GM21390 (cell line): ENCODE results near the gene ACSF3.
"Not testable (repeated sequence)": the region's sequence is repeated elsewhere in the genome, so short reads cannot be mapped to it uniquely, and the experiment has no call there.

Source experiments
- ATAC-seq: cut with Tn5 transposase; IDR thresholded peaks from one replicate; pipeline ENCODE4 v1.9.1; 2021; ENCODE audit not compliant: unreplicated experiment

The ACSF3 gene

GRCh38 chr16:89055894-89056555 lies 37.6 kb upstream of the ACSF3 start:
- ATAC-seq: no peak

GRCh38 chr16:89056592-89056991 lies 37.1 kb upstream of the ACSF3 start:
- no peak for ATAC-seq

GRCh38 chr16:89057738-89058137 lies 35.9 kb upstream of the ACSF3 start:
- ATAC-seq: no peak

GRCh38 chr16:89058812-89059211 lies 34.8 kb upstream of the ACSF3 start:
- no peak for ATAC-seq

GRCh38 chr16:89060207-89060794 lies 33.4 kb upstream of the ACSF3 start:
- no peak for ATAC-seq

- ATAC-seq: no peak
Observed at GRCh38 chr16:89061086-89061485, 32.6 kb upstream of the ACSF3 start.

GRCh38 chr16:89061590-89062380 lies 31.9 kb upstream of the ACSF3 start:
- no peak for ATAC-seq

GRCh38 chr16:89062389-89063345 lies 31.0 kb upstream of the ACSF3 start:
- ATAC-seq: no peak

GRCh38 chr16:89063768-89064320 lies 29.8 kb upstream of the ACSF3 start:
- no peak for ATAC-seq

- no peak for ATAC-seq
Observed at GRCh38 chr16:89064606-89065457, 28.8 kb upstream of the ACSF3 start.

GRCh38 chr16:89065458-89065822 lies 28.2 kb upstream of the ACSF3 start:
- ATAC-seq: no peak

GRCh38 chr16:89066721-89067120 lies 26.9 kb upstream of the ACSF3 start:
- ATAC-seq: no peak

GRCh38 chr16:89067677-89068443 lies 25.8 kb upstream of the ACSF3 start:
- ATAC-seq: no peak

- ATAC-seq: not testable (repeated sequence)
Observed at GRCh38 chr16:89068814-89069616, 24.6 kb upstream of the ACSF3 start.

GRCh38 chr16:89069920-89070319 lies 23.7 kb upstream of the ACSF3 start:
- no peak for ATAC-seq

GRCh38 chr16:89070590-89070989 lies 23.1 kb upstream of the ACSF3 start:
- no peak for ATAC-seq

- no peak for ATAC-seq
Observed at GRCh38 chr16:89071686-89072547, 21.7 kb upstream of the ACSF3 start.
